GM19467 (cell line): ENCODE measurements around the gene DPP6.

Source experiments
- ATAC-seq: cut with Tn5 transposase; IDR thresholded peaks from one replicate; pipeline ENCODE4 v1.9.1; 2021; ENCODE audit warnings: mild to moderate bottlenecking, moderate library complexity; ENCODE audit not compliant: unreplicated experiment

The DPP6 gene

GRCh38 chr7:154440651-154441050 is 388.5 kb downstream of the DPP6 start:
- no peak for ATAC-seq

DNA sequence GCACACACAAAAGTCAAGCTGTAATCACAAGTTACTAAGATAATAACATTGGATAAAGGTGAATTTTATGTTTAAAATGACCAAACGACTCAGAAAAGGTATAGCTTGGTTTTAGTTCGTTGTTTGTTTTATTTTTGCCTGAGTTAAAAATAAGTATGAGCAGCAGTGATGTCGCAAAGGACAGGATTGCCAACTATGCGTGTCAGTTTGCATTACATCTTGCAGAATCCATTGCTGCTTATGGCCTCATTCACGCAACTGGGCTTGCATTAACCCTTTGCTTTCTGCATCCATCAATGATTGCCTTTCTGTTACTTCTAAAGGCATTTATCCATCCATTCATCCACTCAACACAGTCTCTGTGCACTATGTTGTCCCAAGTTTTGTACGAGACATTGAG is 389.6 kb downstream of the DPP6 start:
- no peak for ATAC-seq

- no peak for ATAC-seq
Measured at GRCh38 chr7:154442939-154443338, 390.7 kb downstream of the DPP6 start.

GRCh38 chr7:154450451-154450850 is 398.3 kb downstream of the DPP6 start:
- no peak for ATAC-seq

DNA sequence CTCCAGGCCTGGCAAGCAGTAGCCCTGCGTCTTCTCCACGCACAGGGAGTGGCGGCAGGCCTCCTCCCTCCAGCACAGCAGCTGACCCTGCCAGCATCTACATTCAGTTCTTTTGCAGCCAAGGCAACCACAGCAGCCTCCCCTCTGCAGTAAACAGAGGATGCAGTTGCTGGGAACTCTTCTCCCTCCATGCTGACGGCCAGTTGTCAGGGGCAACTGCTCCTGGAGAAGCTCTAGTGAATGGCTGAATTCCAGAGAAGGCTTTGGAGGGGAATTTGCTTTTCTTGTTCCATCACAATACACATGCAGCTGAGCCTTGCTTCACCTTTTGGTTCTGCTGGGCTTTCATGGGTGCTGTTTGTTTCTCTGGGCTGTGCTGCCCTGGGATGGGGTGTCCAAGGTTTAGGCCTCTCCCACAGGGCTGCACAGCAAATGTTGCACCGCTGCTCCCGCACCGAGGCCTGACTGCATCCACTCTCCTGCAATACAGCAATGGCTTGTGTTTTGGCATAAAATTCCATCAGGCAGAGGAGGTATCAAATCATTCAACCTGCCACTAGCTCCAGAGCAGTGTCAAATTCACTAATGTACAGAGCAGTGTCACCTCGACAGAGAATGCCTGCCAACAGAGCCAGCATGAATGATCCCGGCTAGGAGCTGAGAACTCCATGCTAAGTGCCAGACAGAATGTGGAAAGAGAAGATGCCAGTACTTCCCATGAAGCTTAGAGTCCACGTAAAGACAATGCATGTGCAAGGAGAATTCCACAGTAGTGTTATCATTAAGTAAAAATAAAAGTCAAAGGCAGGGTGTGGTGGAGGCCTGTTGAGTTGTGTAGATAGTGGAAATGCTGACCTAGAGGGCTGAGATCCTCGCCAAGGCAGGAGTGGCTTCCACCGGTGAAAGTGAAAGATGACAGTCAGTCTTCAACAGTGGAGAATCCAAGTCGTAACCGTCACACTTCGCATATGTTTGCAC is 399.6 kb downstream of the DPP6 start:
- ATAC-seq = no peak

- no peak for ATAC-seq
Measured at GRCh38 chr7:154463794-154464193, 411.6 kb downstream of the DPP6 start.

- ATAC-seq = no peak
Measured at GRCh38 chr7:154469652-154470051, 417.5 kb downstream of the DPP6 start.

- ATAC-seq = no peak
Measured at GRCh38 chr7:154472343-154472742, 420.1 kb downstream of the DPP6 start.

DNA sequence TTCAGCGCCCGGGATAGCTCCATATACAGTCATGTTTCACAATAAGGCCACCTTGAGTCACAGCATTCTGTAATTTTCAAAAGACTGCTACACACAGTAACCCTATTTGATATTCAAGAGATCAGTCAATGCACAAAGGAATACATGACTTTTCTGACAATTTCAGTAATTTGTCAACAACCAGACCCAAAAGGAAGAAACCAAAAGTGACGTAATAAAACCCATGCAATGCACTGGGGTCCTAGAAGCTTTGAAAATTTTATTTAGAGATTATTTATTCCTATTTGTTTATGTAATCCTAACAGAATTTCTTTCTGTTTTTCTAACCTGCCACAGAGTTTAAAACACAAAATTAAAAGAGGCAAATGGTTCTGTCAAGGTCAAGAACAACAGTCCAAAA is 421.2 kb downstream of the DPP6 start:
- ATAC-seq = no peak

DNA sequence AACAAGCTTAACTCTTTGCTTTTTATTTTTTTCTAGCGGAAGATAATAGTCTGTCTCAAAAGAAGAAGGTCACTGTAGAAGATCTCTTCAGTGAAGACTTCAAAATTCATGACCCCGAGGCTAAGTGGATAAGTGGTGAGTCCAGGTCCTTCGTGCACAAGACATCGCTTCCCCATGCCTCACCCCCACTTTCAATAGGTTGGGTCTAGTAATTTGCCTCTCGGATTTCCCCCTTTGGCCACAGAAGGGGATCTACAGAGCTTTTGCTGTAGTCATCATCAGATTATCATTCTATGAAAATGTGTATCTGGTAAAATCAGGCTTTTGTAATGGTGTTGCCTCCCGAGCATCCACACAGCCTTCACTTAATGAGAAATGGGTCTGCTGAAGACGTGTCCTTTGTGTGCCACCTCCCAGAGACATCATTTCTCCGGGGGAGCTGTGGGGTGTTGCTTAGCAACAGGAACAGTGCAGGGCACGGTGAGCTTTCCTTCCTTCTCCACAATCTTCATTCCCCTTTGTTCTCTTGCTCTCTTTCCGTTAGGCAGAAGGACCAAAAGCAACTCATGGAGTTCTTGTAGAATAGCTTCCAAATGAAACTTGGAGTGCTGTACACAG is 422.8 kb downstream of the DPP6 start:
- ATAC-seq = no peak

- no peak for ATAC-seq
Measured at GRCh38 chr7:154475864-154476263, 423.7 kb downstream of the DPP6 start.

- ATAC-seq = no peak
Measured at GRCh38 chr7:154480817-154481216, 428.6 kb downstream of the DPP6 start.

DNA sequence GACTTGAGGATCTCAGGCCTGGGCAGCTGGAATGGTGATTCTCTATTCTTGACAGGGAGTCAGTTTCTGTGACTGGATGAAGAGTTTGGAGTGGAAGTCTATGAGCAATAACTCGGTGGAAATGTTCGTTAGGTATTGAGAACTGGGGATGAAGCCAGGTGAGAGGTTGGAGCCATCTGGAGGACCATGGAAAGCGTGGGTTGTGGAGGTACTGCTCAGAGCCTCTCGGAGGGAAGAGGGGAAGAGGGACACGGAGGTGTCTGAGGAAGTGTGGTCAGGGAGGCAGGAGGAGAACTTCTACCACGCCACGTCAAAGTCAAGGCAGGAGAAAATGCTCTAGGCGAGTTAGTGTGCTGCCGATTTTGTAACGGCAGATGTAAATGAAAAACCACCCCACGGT is 430.7 kb downstream of the DPP6 start:
- no peak for ATAC-seq

GRCh38 chr7:154484406-154484805 is 432.2 kb downstream of the DPP6 start:
- ATAC-seq = no peak

- no peak for ATAC-seq
Measured at GRCh38 chr7:154484943-154485342, 432.7 kb downstream of the DPP6 start.

- no peak for ATAC-seq
Measured at GRCh38 chr7:154489897-154490296, 437.7 kb downstream of the DPP6 start.

DNA sequence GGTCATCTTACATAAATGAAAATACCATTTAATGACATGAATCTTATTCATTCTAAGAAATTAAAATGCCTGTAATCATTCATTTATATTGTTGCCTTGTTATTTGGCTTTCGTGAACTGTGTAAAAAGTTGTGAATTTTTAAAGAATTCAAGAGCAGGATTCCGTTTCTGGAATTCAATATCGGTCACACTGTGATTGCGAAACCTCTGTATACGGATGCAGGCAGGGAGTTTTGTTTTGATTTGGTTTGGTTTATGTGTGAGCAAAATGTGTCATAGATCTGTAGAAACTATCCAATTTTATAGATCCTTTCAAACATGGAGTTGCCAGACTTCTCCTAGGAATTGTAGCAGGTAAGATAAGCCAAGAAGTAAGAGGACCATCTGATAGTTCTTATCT is 441.4 kb downstream of the DPP6 start:
- ATAC-seq = no peak

DNA sequence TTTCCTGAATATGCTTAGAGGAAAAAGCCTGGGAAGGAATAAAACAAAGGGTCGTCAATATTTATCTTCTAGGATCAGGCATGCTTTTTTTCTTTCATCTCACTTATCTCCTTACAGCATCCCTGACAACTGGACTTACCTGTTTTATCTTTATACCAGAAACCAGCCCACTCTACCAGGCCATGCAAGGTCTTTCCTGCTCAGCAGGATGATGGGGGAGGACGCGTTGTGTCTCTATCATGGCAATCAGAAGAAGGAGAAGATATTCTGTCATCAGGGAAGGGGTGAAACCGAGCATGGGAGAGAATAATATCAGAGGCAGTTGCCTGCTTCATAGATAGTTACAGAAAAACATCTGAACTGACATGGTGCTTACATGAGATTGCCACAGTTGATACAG is 445.6 kb downstream of the DPP6 start:
- no peak for ATAC-seq

- no peak for ATAC-seq
Measured at GRCh38 chr7:154503962-154504550, 451.9 kb downstream of the DPP6 start.

- ATAC-seq = no peak
Measured at GRCh38 chr7:154504918-154505317, 452.7 kb downstream of the DPP6 start.

GRCh38 chr7:154505362-154505761 is 453.2 kb downstream of the DPP6 start:
- no peak for ATAC-seq

GRCh38 chr7:154509192-154509591 is 457.0 kb downstream of the DPP6 start:
- no peak for ATAC-seq
